Measurements from ENCODE around the gene TDRD3.

DNA sequence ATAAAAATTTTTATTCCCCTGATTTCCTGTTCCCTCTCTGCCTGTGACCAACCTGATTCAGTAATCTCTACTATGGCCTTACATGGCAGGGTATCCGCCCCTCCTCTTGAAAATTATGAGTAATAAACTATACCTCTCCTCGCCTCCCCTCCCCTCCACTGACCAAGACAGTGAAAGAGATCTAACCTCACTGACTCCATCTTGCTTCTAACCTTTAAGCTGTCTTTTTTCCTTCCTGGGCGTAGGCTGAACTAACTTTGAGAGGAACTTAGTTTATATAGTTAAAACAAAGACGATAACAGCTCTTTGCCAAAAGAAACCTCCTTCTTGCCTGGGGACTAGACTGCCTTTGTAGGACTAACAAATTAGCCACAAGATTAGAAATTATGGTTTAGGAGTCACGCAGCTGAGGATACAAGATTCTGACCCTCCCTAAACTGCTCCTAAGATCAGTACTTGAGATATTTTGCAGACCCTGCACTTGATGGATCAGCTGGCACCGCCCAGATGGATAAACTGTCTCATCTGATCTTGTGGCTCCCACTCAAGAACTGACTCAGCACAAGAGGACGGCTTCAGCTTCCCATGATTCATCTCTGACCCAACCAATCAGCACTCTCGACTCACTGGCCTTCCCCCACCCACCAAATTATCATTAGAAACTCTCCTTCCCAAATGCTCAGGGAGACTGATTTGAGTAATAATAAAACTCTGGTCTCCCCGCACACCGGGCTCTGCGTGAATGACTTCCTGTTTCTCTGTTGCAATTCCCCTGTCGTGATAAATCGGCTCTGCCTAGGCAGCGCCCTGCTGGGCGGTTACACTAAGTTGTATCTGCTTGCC, 187.1 kb downstream of the TDRD3 start:
- TF ChIP-seq POLR2AphosphoS5 (IDR thresholded peaks at IDR 0.05; ENCODE audit: borderline replicate concordance, low read depth, low read length) (peak; percentile 48), EZH2 (IDR thresholded peaks at IDR 0.05) (no peak), FOXP2 (optimal IDR thresholded peaks at IDR 0.05; ENCODE audit: control extremely low read depth, extremely low read length, insufficient read depth) (peak; percentile 24)
